ENCODE data around the gene MTHFD1L.

Gene MTHFD1L

DNA sequence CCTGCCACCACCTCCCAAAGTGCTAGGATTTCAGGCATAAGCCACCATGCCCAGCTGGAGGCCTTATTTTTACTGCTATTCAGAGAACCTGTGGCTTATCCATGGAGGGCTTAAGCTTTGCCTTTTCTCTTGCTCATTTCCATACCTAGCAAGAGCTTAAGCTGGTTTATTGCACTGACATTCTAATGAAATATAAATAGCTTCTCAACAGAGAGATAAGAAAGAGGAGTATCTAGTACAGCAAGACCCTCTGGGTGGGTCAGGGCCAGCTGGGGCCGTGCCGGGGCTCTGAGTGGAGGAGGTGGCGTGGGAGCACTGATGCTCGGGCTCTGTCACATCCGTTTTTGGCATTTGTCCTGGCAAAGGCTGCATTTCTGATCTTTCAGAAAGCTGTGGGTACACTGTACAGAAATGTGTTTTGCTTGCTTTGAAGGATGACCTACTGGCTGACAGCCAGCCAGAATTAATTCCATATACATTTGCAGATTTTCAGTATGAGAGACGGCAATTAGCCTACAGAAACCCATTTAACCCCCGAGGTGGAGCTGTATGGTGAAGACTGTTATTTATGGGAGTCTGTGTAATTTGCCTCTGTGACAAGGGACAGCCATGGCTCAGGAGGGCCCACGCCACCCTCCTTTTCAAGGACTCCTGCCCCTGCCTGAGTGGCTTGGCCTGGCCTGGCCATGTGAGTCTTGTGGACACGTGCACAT, 192.7 kb downstream of the MTHFD1L start:
- no peaks in the 10 kb centered on the region for H3K27me3 Mint-ChIP-seq
- H3K4me3 Mint-ChIP-seq: no peak overlapping the region
- no peaks in the 10 kb centered on the region for H3K9me3 Mint-ChIP-seq
- DNase-seq (ENCODE audit: low spot score in 2 of 2): no peak
- no peak for ATAC-seq (replicated peaks; ENCODE audit: extremely low read depth, poor library complexity, severe bottlenecking)
- H3K27ac Mint-ChIP-seq (ENCODE audit: low read depth): no peak overlapping the region
- no peaks in the 10 kb centered on the region for H3K36me3 Mint-ChIP-seq (ENCODE audit: insufficient read depth)
- H3K4me1 Mint-ChIP-seq: no peaks in the 10 kb centered on the region

DNA sequence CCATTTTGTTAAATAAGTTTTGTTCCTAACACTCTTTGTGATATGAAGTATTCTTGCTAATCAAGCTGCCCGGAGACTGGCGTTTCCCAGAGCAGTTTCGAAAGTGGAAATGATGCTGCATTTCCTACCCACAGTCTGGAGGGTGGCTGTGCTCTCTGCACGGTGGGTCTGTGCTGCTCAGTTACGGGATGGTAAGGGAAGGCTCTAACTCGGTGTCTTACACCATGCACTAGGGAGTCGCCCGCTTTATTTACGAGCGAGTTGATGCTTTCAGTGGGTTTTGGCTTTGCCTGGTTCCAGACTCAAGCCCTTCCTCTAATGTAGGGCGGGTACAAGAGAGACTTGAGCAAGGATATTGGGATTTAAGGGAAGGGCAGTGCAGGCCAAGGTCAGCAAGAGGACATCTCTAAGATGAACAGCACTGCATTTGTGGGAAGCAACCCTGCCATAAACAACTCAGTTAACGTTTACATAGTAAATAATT, 194.2 kb downstream of the MTHFD1L start:
- H3K27me3 Mint-ChIP-seq: no peaks in the 10 kb centered on the region
- DNase-seq (ENCODE audit: low spot score in 2 of 2) (no peak), ATAC-seq (replicated peaks; ENCODE audit: extremely low read depth, poor library complexity, severe bottlenecking) (no peak)
- H3K36me3 Mint-ChIP-seq (ENCODE audit: insufficient read depth): no peaks in the 10 kb centered on the region
- H3K4me3 Mint-ChIP-seq: no peak overlapping the region
- no peak overlapping the region for H3K27ac Mint-ChIP-seq (ENCODE audit: low read depth)
- H3K4me1 Mint-ChIP-seq: no peaks in the 10 kb centered on the region
- no peaks in the 10 kb centered on the region for H3K9me3 Mint-ChIP-seq

DNA sequence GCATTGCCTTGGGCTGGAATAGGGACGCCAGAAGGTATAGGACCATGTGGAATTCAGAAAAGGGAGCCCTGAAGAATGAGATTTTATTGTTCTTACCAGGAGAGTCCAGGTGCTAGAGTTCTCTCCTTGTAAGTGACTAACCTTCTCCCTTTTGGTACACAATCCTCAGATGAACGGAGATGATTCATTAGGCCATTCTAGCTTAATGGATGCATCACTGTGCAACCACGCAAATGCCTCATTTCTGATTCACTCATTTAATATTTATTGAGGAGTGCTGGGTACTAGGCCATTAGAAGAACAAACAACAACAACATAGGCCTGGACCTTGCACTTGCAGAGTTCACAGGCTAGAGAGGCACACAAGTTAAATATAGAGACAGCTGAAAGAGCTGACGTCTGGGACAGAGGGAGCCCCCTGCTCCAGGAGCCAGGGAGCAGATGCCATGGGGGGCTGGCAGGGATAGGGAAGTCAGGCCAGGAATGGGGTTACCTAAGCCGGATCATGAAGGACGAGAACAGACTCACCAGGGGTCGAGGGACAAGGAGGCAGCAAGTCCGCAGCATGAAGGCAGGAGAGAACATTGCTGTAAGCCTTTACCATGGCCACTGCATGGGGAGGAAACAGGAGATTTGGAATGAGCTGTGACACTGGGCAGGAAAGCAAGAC, 194.7 kb downstream of the MTHFD1L start:
- ATAC-seq (replicated peaks; ENCODE audit: extremely low read depth, poor library complexity, severe bottlenecking) (no peak), DNase-seq (ENCODE audit: low spot score in 2 of 2) (no peak)
- H3K4me3 Mint-ChIP-seq: no peak overlapping the region
- H3K4me1 Mint-ChIP-seq: no peaks in the 10 kb centered on the region
- H3K36me3 Mint-ChIP-seq (ENCODE audit: insufficient read depth): no peaks in the 10 kb centered on the region
- H3K9me3 Mint-ChIP-seq: no peaks in the 10 kb centered on the region
- no peak overlapping the region for H3K27ac Mint-ChIP-seq (ENCODE audit: low read depth)
- H3K27me3 Mint-ChIP-seq: no peaks in the 10 kb centered on the region

DNA sequence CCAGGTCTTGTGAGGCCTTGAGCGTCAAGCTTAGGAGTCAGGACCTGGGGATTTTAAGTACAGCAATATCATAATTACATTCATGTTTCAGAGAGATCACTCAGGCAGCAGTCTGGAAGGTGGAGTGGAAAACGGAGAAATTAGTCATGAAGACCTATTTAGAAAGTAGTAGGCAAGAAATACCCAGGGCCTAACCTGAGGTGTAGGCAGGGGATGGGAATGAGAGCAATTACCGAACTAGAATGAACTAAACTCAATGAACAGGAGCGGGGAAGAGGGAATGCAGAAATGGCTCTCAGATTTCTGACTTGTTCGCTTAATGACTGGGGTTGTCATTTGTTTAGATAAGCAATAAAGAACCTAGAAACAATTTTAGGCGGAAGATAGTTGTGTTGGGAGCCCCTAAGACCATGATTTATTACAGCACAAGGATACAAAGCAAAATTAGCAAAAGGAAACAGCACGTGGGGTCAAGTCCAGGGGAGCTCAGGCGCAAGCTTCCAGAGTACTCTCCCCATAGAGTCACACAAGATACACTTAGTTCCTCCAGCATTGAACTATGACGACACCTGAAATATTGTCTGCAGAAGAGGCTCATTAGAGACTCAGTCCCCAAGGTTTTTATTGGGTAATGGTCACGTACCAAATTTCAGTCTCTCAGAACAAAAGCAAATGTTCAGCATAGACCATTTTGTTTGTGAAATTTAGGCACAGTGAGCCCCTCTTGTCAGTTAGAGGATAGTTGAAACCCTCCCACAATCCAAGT, 195.4 kb downstream of the MTHFD1L start:
- Mint-ChIP-seq H3K27ac (ENCODE audit: low read depth) (no peak overlapping the region), H3K9me3 (no peaks in the 10 kb centered on the region), H3K4me1 (no peaks in the 10 kb centered on the region), H3K4me3 (no peak overlapping the region), H3K36me3 (ENCODE audit: insufficient read depth) (no peaks in the 10 kb centered on the region), H3K27me3 (no peaks in the 10 kb centered on the region)
- DNase-seq (ENCODE audit: low spot score in 2 of 2) (no peak), ATAC-seq (replicated peaks; ENCODE audit: extremely low read depth, poor library complexity, severe bottlenecking) (no peak)

DNA sequence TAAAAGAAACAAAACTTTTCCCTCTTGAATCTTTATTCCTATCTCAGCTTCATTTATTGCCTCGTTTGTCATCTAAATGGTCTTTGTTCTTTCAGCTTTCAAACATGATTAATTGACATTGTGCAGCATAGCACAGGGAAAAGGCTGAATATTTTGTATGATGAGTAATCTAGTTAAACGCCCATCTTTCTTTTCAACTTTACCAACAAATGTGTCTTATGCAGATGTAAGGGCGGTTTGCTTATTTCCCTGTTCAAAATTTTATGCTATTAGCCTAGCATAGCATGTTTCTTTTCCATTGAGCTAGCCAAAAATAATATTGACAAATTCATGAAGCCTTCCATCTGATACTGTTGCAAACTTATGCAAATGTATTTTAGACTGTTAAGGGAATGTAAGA, 197.8 kb downstream of the MTHFD1L start:
- Mint-ChIP-seq H3K27ac (ENCODE audit: low read depth) (no peak overlapping the region), H3K36me3 (ENCODE audit: insufficient read depth) (no peaks in the 10 kb centered on the region), H3K9me3 (no peaks in the 10 kb centered on the region), H3K27me3 (no peaks in the 10 kb centered on the region), H3K4me1 (no peaks in the 10 kb centered on the region), H3K4me3 (no peak overlapping the region)
- ATAC-seq (replicated peaks; ENCODE audit: extremely low read depth, poor library complexity, severe bottlenecking) (no peak), DNase-seq (ENCODE audit: low spot score in 2 of 2) (no peak)

DNA sequence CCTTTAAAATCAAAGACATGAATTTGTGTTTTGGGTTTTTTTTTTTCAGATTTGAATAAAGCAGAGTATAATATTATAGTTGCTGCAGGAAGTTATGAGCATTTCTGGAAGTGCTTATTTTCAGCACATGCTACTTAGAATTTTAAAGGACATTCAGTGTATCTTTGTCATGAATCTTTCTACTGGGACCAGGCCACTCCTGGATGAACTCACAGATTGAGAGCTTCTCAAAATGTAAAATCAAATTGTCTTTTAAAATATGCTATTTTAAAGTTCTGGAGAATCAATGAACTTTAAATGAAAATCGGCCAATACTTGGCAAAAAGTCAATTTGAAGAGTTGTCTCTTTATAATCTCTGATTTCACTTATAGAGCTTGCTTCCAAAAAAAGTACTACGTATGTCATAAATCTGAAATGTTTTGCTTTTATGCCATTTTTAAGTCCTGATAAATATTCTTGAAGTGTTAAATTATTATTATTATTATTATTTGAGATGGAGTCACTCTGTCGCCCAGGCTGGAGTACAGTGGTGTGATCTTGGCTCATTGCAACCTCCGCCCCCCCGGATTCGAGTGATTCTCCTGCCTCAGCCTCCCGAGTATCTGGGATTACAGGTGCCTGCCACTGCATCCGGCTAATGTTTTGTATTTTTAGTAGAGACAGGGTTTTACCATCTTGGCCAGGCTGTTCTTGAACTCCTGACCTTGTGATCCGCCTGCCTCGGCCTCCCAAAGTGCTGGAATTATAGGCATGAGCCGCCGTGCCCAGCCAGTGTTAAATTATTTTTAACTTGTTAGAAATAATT, 198.5 kb downstream of the MTHFD1L start:
- Mint-ChIP-seq H3K9me3 (no peaks in the 10 kb centered on the region), H3K27me3 (no peaks in the 10 kb centered on the region), H3K4me3 (no peak overlapping the region), H3K27ac (ENCODE audit: low read depth) (no peak overlapping the region), H3K36me3 (ENCODE audit: insufficient read depth) (no peaks in the 10 kb centered on the region), H3K4me1 (no peaks in the 10 kb centered on the region)
- no peak for ATAC-seq (replicated peaks; ENCODE audit: extremely low read depth, poor library complexity, severe bottlenecking)
- no peak for DNase-seq (ENCODE audit: low spot score in 2 of 2)

DNA sequence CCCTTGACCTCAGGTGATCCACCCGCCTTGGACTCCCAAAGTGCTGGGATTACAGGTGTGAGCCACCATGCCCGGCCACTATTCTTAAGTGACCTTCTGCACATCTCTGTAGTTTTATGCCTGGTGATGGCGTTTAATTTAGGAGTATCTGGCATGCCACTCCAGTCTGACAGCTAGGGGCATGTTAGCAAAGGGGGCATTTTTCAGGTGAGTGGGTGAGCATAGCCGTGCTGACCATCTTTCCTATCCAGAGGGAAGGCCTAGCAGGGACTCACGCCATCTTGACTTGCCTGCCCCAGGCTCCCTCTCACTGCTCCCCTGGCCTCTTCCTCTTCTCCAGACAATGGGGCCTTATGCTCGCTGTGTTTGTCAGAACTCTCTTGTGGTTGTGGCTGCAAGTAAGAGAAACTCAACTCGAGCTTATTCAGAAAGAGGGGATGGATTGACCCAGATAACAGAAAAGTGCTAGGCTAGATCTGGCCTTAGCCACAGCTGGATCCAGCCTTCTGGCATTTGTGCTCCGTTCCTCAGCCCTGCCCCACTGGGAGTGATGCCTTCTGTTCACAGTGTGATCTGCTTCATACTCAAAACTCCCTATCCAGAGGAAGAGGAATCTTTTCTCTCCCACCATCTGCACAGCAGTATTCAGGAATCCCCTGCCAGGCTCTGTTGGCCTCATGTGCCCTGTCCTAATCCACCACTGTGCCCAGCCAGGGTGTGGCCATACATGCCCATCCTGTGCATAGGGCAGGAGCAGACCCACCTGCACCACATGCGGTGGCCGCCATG, 199.7 kb downstream of the MTHFD1L start:
- no peak for DNase-seq (ENCODE audit: low spot score in 2 of 2)
- Mint-ChIP-seq H3K36me3 (ENCODE audit: insufficient read depth) (no peaks in the 10 kb centered on the region), H3K4me3 (no peak overlapping the region), H3K4me1 (no peaks in the 10 kb centered on the region), H3K27me3 (no peaks in the 10 kb centered on the region), H3K9me3 (no peaks in the 10 kb centered on the region), H3K27ac (ENCODE audit: low read depth) (no peak overlapping the region)
- no peak for ATAC-seq (replicated peaks; ENCODE audit: extremely low read depth, poor library complexity, severe bottlenecking)

DNA sequence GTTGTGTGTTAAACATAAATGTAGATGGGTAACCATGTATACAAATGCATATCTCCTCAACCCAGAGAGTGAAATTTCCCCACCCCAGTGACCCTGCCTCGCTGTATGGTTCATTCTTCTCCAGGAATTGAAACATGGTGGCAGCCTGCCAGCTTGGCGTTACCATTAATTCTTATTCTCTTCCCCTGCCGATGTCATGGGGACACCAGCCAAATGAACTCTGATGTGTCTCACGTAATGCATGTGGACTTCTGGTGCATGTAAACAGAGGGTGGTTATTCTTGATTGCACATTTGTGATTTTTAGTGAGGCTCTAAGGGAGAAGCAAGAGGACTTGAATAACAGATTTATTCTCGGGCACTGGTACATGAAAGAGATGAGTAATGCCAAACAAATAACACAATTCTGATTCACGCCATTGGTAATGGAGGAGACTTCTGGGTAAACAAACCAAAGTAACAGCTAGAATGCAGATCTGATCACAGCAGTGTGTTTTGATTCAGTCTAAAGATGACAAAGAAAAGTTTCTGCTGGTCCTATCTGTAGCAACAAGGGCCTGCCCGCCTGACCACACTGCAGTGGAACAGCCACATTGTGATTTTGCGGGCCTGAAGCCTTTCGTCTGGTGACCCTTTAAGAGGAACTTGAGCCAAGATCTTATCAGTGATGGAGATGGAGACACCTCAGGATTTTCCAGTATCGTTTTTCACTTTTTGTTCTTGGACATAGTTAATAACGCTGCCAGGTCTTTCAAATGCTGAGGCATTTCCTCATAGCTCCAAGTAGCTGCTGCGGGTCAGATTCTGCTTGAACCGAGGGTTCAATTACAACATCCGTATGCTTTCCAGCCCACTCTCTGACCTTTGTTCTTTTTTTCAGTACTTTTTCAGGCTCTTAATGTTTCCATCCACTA, 202.4 kb downstream of the MTHFD1L start:
- DNase-seq (ENCODE audit: low spot score in 2 of 2) (no peak), ATAC-seq (replicated peaks; ENCODE audit: extremely low read depth, poor library complexity, severe bottlenecking) (no peak)
- H3K27me3 Mint-ChIP-seq: no peaks in the 10 kb centered on the region
- no peaks in the 10 kb centered on the region for H3K4me1 Mint-ChIP-seq
- H3K4me3 Mint-ChIP-seq: no peak overlapping the region
- no peak overlapping the region for H3K27ac Mint-ChIP-seq (ENCODE audit: low read depth)
- no peaks in the 10 kb centered on the region for H3K36me3 Mint-ChIP-seq (ENCODE audit: insufficient read depth)
- H3K9me3 Mint-ChIP-seq: no peaks in the 10 kb centered on the region

DNA sequence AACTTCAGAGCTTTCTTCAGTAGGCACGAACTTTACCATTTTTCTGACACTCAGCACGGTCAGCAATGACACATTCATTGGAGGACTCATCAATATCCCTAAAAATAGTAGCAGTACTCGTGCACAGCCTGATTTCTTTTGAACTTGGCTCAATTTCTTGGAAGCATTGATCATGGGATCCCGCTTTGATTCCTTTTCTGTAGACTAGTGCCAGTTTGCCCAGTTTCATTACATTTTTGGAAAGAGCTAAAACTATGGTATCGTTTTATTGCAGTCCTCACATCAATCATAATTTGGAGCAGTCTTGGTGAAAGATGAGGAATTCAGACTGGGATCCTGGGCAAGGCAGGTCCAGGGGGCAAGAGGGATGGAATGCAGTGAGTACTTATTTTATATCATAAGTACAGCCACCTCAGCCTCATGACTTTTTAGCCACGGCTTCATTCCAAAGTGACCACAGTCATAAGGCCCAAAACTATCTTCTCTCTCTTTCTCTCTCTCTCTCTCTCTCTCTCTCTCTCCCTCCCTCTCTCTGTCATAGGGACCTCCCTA, 203.3 kb downstream of the MTHFD1L start:
- no peaks in the 10 kb centered on the region for H3K36me3 Mint-ChIP-seq (ENCODE audit: insufficient read depth)
- no peak overlapping the region for H3K27ac Mint-ChIP-seq (ENCODE audit: low read depth)
- no peaks in the 10 kb centered on the region for H3K27me3 Mint-ChIP-seq
- ATAC-seq (replicated peaks; ENCODE audit: extremely low read depth, poor library complexity, severe bottlenecking) (no peak), DNase-seq (ENCODE audit: low spot score in 2 of 2) (no peak)
- H3K4me1 Mint-ChIP-seq: no peaks in the 10 kb centered on the region
- no peaks in the 10 kb centered on the region for H3K9me3 Mint-ChIP-seq
- no peak overlapping the region for H3K4me3 Mint-ChIP-seq

DNA sequence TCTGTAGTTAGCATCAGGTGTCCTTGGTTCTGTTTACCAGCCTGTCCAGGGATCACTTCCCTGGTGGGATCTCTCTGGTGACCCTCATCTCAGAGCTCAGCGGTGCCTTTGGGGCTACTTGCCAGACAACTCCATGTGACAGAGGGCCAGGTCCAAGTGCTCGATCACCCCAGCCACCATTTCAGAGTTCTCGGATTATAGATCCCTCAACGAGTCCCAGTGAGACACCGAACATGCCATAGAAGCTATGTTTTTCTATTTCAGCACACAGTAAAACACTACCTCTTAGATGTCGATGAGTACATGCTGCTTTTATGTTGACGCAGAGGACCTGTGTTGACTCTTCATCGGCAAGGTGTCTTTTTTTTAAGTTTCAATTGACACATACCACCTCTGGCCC, 204.1 kb downstream of the MTHFD1L start:
- Mint-ChIP-seq H3K36me3 (ENCODE audit: insufficient read depth) (peaks cover 1% of the 10 kb centered on the region), H3K27ac (ENCODE audit: low read depth) (no peak overlapping the region), H3K27me3 (no peaks in the 10 kb centered on the region), H3K4me3 (no peak overlapping the region), H3K9me3 (no peaks in the 10 kb centered on the region), H3K4me1 (no peaks in the 10 kb centered on the region)
- ATAC-seq (replicated peaks; ENCODE audit: extremely low read depth, poor library complexity, severe bottlenecking): no peak
- DNase-seq (ENCODE audit: low spot score in 2 of 2): no peak

DNA sequence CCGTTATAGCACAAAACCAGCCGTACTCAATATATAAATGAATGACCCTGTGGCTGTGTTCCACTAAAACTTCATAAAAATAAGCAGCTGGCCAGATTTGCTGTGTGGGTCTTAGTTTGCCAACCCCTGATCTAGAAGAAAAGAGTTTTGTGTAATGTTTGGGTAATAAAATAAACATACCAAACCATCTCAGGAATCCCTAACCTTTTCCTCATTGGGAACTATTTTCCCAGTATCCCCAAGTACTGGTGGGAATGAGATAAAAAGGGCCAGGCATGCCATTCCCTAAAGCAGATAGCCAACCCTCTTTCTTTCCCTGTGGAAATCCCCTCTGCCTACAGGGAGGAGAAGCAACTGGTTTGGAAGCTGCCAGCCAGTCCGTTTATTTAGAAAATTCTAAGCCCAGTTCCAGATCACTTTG, 205.1 kb downstream of the MTHFD1L start:
- no peak for ATAC-seq (replicated peaks; ENCODE audit: extremely low read depth, poor library complexity, severe bottlenecking)
- Mint-ChIP-seq H3K36me3 (ENCODE audit: insufficient read depth) (peaks cover 1% of the 10 kb centered on the region), H3K27ac (ENCODE audit: low read depth) (no peak overlapping the region), H3K9me3 (no peaks in the 10 kb centered on the region), H3K4me3 (no peak overlapping the region), H3K27me3 (no peaks in the 10 kb centered on the region), H3K4me1 (no peaks in the 10 kb centered on the region)
- no peak for DNase-seq (ENCODE audit: low spot score in 2 of 2)
